Cardiac fibroblast (primary cell): Measurements from ENCODE around the gene ITGA8.

ENCODE experiments used
- DNase-seq, 2 donors: peaks; one replicate each; pipeline versions ENCODE4 v3.0.0 to v3.0.0-alpha.2; 2010; ENCODE audit warnings: low read depth in 2 of 2
- H3K4me3 ChIP-seq, 2 donors: replicated peaks in 1 of 2; 1 replicate in 1 of 2; 2 replicates in 1 of 2; pipeline ENCODE4 v1.5.1; 2011; ENCODE audit warnings: low read depth in 2 of 2, low read length in 2 of 2, mild to moderate bottlenecking in 2 of 2, moderate library complexity in 1 of 2
- CTCF ChIP-seq: IDR thresholded peaks from one replicate; pipeline ENCODE4 v1.5.1; 2011; ENCODE audit warnings: low read depth, mild to moderate bottlenecking, low read length, inconsistent platforms

The ITGA8 gene

GRCh38 chr10:15521328-15521903, 198.3 kb downstream of the ITGA8 start:
- no peak for DNase-seq

GRCh38 chr10:15518250-15518649, 201.5 kb downstream of the ITGA8 start:
- TF ChIP-seq CTCF: no peak
- no peak overlapping the region for H3K4me3 ChIP-seq
- DNase-seq: peak; percentile 4 to 34

More at GRCh38 chr10:15521328-15521903, 198.3 kb downstream of the ITGA8 start:
- no peak overlapping the region for H3K4me3 ChIP-seq
- TF ChIP-seq CTCF: no peak

- H3K4me3 ChIP-seq: no peak overlapping the region
- no peak for DNase-seq
- no peak for TF ChIP-seq CTCF
Observed at GRCh38 chr10:15516256-15517085, 203.3 kb downstream of the ITGA8 start.

GRCh38 chr10:15515202-15515601, 204.5 kb downstream of the ITGA8 start:
- TF ChIP-seq CTCF: no peak
- DNase-seq: peak in 1 of 2 donors; percentile 35
- H3K4me3 ChIP-seq: no peak overlapping the region

- no peak for TF ChIP-seq CTCF
- DNase-seq: no peak
- no peak overlapping the region for H3K4me3 ChIP-seq
Observed at GRCh38 chr10:15510963-15511362, 208.8 kb downstream of the ITGA8 start.

GRCh38 chr10:15505329-15505728, 214.4 kb downstream of the ITGA8 start:
- no peak for TF ChIP-seq CTCF
- no peak for DNase-seq
- no peak overlapping the region for H3K4me3 ChIP-seq
